LoVo (cell line): ENCODE data around the gene WDR7.
A peak's percentile ranks its signal among the peaks of the same experiment; 100 is the strongest.

Experiments used
- DNase-seq: peaks from one replicate; pipeline ENCODE4 v3.0.0-alpha.2; 2016; ENCODE audit warnings: low spot score

Gene WDR7

GRCh38 chr18:56992777-56993176, 341.6 kb downstream of the WDR7 start:
- DNase-seq: no peak

- no peak for DNase-seq
Measured at GRCh38 chr18:56995579-56996188, 344.5 kb downstream of the WDR7 start.

- DNase-seq: no peak
Measured at GRCh38 chr18:56997200-56997599, 346.0 kb downstream of the WDR7 start.

- DNase-seq: no peak
Measured at GRCh38 chr18:56999823-57000222, 348.7 kb downstream of the WDR7 start.

GRCh38 chr18:57002627-57003026, 351.5 kb downstream of the WDR7 start:
- DNase-seq: no peak

GRCh38 chr18:57003342-57003741, 352.2 kb downstream of the WDR7 start:
- no peak for DNase-seq

GRCh38 chr18:57004366-57005121, 353.4 kb downstream of the WDR7 start:
- peak; percentile 22 for DNase-seq

- no peak for DNase-seq
Measured at GRCh38 chr18:57008001-57008686, 357.0 kb downstream of the WDR7 start.

GRCh38 chr18:57009844-57010243, 358.7 kb downstream of the WDR7 start:
- DNase-seq: no peak

- no peak for DNase-seq
Measured at GRCh38 chr18:57014772-57015413, 363.7 kb downstream of the WDR7 start.

- no peak for DNase-seq
Measured at GRCh38 chr18:57015451-57015850, 364.3 kb downstream of the WDR7 start.

- no peak for DNase-seq
Measured at GRCh38 chr18:57018845-57019244, 367.7 kb downstream of the WDR7 start.

- no peak for DNase-seq
Measured at GRCh38 chr18:57022716-57023115, 371.6 kb downstream of the WDR7 start.

GRCh38 chr18:57023275-57023882, 372.2 kb downstream of the WDR7 start:
- no peak for DNase-seq

GRCh38 chr18:57025540-57025939, 374.4 kb downstream of the WDR7 start:
- no peak for DNase-seq

- DNase-seq: no peak
Measured at GRCh38 chr18:57026316-57026715, 375.2 kb downstream of the WDR7 start.

- DNase-seq: no peak
Measured at GRCh38 chr18:57027190-57027708, 376.1 kb downstream of the WDR7 start.

- no peak for DNase-seq
Measured at GRCh38 chr18:57029761-57030160, 378.6 kb downstream of the WDR7 start.

- DNase-seq: no peak
Measured at GRCh38 chr18:57030417-57030816, 379.3 kb downstream of the WDR7 start.

- no peak for DNase-seq
Measured at GRCh38 chr18:57035590-57035989, 384.4 kb downstream of the WDR7 start.

GRCh38 chr18:57038395-57038794, 387.2 kb downstream of the WDR7 start:
- no peak for DNase-seq

GRCh38 chr18:57040175-57040574, 389.0 kb downstream of the WDR7 start:
- no peak for DNase-seq
